Activated CD4-positive, CD25-positive, alpha-beta regulatory T cell treated with anti-CD3 and anti-CD28 coated beads, Interleukin-2, amount 50 U/mL, for 16 hours (primary cell): ENCODE results near the gene C12orf43.

Experiments used
- DNase-seq: peaks from one replicate; pipeline ENCODE4 v3.0.0-alpha.2; 2020; ENCODE audit warnings: low read depth, low spot score

Gene C12orf43

DNA sequence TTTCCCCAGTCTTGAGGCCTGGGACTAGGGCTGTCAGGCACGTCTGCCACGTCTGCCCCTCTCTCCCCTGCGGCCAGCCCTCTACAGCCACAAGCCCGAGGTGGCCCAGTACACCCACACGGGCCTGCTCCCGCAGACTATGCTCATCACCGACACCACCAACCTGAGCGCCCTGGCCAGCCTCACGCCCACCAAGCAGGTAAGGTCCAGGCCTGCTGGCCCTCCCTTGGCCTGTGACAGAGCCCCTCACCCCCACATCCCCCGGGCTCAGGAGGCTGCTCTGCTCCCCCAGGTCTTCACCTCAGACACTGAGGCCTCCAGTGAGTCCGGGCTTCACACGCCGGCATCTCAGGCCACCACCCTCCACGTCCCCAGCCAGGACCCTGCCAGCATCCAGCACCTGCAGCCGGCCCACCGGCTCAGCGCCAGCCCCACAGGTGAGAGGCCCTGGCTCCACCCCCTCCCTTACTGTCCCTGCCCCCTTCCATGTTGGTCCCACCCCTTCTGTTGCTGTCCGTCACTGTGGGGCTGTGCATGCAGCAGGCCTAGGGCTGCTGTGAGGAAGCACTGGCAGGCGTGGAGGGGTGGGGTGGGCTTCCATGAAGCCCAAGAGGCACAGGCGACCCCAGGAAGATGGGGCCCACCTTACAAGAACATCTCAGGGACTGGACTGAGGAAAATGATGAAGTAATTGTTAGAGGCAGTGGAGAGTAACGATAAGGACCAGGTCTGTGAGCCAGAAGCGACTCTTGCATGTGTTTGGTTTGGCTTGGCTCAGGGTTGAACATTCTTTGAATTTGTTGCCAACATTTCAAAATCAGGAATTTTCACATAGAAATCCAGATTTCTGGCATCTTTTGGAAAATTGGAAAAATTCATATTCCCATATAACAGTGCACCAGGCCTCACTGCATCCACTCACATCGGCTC lies 16.8 kb downstream of the C12orf43 start:
- DNase-seq = no peak

DNA sequence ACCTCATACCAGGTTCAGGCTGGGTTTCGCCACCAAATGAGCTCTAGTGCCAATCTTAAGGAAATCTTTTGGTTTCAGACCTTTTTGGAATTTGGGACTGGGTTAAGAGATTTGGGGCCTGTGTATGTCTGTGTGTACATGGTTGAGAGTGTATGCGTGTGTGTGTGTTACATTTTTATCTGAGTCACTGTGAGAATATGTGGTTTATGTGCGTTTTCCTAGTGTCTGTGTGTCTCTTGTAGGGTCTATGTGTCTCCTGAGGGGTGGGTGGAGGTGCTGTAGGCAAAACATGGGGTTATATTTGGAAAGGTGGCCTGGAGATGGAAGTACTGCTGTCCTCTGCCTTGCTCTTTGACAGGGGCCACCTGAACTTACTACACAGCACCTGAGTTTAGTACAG lies 17.9 kb downstream of the C12orf43 start:
- no peak for DNase-seq

DNA sequence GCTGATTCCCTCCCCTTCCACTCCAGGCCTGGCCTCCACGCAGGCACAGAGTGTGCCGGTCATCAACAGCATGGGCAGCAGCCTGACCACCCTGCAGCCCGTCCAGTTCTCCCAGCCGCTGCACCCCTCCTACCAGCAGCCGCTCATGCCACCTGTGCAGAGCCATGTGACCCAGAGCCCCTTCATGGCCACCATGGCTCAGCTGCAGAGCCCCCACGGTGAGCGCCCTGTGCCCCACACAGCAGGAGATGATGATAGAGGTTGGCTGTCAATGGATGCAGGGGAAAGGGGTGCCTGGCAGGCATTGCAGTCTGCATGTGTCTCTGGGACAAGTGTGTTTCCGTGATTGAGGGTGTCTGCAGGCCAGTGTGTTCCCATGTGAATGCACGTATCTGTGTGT lies 18.8 kb downstream of the C12orf43 start:
- DNase-seq = no peak

DNA sequence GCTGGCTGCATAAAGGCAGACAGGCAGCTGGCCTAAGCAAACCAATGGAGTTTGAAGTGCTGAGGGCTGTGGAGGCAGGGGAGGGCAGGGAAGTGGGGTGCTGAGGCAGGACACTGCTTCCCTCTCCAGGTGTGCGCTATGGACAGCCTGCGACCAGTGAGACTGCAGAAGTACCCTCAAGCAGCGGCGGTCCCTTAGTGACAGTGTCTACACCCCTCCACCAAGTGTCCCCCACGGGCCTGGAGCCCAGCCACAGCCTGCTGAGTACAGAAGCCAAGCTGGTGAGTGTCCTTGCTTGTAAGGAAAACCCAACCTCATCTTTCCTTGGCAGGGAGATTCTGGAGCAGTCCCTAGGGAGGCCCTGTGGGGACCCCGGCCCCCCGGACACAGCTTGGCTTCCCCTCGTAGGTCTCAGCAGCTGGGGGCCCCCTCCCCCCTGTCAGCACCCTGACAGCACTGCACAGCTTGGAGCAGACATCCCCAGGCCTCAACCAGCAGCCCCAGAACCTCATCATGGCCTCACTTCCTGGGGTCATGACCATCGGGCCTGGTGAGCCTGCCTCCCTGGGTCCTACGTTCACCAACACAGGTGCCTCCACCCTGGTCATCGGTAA lies 20.0 kb downstream of the C12orf43 start:
- no peak for DNase-seq

DNA sequence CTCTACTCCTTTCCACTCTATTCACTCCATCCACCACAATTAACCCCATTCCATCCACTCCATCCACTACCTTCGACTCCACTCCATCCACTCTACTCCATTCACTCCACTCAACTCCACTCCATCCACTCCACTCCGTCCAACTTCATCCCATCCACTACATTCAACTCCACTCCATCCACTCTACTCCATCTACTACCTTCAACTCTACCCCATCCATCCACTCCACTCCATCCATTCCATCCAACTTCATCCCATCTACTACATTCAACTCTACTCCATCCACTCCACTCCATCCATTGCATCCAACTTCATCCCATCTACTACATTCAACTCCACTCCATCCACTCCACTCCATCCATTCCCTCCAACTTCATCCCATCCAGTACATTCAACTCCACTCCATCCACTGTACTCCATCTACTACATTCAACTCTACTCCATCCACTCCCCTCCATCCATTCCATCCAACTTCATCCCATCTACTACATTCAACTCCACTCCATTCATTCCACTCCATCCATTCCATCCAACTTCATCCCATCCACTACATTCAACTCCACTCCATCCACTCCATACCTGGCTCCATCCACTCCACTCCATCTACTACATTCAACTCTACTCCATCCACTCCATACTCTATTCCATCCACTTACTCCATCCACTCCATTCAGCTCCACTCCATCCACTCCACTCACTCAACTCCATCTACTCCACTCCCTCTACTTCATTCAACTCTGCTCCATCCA lies 21.5 kb downstream of the C12orf43 start:
- no peak for DNase-seq

DNA sequence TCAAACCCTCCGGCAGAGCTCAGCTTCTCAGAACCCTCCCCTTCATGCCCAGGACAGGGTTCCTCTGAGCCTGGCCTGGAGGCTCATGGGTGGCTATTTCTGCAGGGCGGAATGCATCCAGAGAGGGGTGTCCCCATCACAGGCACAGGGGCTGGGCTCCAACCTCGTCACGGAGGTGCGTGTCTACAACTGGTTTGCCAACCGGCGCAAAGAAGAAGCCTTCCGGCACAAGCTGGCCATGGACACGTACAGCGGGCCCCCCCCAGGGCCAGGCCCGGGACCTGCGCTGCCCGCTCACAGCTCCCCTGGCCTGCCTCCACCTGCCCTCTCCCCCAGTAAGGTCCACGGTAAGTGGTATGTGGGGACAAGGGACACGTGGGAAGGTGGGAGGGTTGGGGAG lies 22.2 kb downstream of the C12orf43 start:
- DNase-seq = no peak

DNA sequence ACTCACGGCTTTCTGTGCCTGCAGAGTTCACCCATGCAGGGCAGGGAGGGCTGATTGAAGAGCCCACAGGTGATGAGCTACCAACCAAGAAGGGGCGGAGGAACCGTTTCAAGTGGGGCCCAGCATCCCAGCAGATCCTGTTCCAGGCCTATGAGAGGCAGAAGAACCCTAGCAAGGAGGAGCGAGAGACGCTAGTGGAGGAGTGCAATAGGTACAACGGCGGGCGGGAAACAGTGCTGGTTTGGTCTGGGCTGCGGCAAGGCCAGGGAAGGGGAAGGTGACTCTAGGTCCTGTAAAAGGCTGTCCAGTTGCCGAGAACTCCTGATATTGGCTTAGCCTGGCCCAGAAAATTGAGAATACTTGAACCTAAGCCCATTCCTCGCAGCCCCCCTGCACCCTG lies 22.8 kb downstream of the C12orf43 start:
- DNase-seq = no peak

DNA sequence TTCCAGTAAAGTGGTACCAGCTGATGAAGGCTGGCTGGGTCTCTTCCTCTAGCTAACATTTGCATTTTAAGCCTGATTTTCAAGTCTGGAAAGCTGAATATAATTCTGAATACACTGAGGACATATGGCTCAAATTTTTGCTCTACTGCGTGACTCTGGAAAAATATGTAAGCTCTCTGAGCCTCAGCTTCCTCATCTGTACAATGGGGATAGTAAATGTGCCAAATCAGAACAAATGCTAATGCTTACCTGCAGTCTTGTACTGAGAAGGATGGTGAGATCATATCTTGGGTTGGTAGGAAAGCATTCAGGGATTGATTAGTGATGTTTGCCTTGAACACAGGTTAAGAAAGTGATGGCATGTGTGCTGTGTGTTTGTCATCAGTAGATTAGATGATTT lies 23.3 kb downstream of the C12orf43 start:
- DNase-seq = no peak

DNA sequence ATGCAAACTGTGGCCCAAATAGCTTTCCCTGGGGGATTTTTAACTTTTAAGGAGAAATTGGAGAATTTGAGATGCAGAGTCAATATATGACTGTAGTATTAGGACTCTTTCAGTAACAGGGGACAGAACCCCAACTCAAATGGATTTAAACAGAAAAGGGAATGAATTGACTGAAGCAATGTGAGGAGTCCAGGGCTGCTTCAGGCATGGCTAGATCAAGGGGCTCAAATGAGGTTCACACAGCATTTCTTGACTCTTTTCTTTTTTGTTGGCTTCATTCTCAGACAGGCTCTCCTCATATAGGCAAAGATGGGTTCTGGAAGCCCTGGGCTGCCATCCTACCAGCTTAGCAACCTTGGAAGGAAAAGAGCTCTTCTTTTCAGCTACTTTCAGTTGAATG lies 24.3 kb downstream of the C12orf43 start:
- DNase-seq = no peak

DNA sequence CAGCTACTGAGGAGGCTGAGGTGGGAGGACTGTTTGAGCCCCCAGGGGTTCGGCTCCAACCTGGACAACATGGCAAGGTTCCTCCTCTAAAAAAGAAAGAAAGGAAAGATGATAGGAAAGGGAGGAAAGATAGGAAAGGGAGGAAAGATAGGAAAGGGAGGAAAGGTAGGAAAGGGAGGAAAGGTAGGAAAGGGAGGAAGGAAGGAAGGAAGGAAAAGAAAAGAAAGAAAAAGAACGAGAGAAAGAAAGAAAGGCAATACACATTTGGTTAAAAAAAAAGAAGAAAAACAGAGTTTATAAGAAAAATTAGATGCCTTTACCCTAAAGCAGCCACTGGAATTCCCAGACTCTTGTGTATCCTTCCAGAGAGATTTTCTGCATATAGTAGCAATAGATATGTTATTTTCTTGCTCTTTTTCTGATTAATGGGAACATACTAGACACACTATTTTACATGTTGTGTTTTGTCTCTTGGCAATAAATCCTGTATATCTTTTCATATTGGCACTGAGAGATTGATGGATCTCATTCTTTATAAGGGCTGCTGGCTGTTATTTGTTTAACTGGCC lies 25.7 kb downstream of the C12orf43 start:
- DNase-seq = no peak

DNA sequence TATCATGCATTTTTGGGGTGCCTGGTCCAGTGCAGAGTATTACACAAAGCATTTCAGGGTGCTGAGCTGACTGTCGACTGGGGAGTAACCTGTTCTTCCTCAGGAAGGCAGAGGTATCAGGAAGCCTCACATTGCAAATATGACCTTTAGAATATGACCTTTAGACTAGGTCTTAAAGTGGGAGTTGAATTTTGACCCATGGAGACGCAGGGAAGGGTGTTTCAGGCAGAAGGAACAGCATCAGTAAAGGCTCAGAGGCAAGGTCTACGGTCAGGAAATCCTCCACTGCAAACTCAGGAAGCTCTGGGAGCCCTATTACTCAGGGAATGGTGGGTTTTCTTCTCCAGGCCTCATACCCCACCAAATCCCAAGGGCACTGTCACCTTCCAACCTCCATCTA lies 26.6 kb downstream of the C12orf43 start:
- no peak for DNase-seq

DNA sequence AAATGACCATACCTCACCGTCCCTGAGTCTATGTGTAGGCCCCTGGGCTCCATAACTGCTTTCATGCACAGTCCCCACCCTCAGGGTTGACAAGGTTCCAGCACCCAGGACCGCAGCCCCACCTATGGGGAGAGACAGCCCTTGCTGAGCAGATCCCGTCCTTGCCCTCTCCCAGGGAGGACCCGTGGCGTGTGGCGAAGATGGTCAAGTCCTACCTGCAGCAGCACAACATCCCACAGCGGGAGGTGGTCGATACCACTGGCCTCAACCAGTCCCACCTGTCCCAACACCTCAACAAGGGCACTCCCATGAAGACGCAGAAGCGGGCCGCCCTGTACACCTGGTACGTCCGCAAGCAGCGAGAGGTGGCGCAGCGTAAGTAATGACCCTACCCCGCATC lies 27.6 kb downstream of the C12orf43 start:
- DNase-seq = no peak

DNA sequence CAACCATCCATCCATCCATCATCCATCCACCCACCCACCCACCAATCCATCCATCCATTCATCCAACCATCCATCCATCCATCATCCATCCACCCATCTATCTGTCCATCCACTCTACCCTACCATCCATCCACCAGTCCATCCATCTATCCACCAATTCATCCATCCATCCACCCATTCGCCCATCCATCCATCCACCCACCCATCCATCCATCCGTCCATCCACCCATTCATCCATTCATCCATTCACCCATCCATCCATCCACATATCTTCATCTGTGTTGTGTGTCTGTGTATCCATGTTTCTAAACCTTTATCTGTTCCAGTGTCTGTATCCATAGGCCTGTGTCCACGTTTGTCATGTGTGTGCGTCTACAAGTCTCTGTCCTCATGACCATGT lies 28.1 kb downstream of the C12orf43 start:
- DNase-seq = no peak

DNA sequence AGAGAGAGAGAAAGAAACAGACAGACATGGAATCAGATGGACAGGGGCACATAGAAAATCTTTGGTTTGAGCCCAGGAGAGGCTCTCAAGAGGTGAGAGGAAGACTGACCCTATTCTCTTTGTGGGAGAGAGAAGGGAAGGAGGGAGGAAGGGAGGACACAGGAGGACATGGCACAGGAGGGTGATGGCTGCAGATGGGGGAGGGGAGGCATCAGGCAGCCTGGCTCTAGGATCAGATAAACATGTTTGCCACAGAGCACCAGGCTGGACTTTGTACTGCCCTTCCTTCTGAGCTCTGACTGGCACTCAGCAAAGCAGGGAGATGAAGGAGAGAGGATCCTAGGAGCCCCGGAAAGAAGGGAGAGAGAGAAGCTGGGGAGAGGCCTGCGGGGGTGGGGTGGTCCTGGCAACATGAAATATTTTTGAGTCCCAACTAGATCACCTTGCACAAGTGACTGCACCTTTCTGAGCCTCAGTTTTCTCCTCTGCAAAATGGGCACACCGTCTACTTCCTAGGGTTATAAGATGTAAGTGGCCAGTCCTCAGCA lies 31.9 kb downstream of the C12orf43 start:
- no peak for DNase-seq

DNA sequence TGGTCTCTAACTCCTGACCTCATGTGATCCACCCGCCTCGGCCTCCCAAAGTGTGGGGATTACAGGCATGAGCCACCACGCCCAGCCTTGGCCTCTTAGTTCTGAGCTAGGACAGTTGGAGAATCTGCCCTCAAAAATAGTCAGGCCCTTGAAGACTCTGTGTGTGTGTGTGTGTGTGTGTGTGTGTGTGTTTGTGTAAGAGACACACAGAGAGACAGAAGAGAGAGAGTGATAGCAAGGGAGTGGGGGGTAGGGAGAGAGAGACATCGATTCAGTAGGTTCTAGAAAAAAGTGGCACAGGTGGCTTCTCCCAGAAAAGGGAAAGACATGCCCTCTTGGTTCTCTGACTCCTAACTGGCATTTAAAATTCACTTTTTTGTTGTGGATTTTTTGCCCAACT lies 32.5 kb downstream of the C12orf43 start:
- no peak for DNase-seq

DNA sequence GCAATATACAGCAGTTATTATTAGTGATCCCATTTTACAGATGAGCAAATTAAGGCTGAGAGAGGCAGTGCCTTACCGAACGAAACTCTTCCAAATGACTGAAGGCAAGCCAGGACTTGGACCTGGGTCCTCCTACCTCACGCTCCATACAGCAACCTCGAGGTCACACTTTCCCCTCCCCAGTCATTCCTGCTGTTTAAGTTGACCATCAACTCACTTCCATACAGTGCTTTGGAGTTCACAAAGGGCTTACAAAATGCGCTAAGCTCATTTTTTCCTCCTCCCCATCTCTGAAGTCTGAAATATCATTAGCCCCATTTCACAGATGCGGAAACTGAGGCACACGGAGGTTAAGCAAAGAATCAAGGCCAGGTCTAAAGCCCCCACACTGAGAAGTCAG lies 33.6 kb downstream of the C12orf43 start:
- no peak for DNase-seq

DNA sequence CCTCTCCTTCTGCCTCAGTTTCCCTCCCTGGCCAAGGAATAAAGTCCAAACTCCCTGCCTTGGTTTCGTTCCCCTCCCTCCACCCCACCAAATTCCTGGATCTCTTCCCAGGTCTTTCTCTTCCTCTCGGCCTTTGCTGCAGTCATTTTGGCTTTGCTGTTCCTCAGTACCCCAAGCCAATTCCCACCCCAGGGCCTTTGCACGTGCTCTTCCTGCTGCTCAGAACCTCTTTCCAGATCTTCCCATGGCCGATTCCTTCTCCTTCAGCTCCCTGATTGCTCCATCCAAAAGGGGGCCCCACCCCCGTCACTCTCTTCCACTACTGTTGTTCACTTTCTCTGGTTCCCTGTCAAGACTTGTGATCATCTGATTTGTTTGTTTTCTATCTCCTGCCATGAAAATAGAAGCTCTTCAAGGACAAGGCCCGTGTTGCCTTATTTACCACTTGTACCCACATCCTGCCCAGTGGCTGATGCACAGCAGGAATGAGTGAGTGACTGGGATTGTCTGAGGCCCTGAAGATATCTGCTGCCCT lies 34.8 kb downstream of the C12orf43 start:
- DNase-seq = no peak

DNA sequence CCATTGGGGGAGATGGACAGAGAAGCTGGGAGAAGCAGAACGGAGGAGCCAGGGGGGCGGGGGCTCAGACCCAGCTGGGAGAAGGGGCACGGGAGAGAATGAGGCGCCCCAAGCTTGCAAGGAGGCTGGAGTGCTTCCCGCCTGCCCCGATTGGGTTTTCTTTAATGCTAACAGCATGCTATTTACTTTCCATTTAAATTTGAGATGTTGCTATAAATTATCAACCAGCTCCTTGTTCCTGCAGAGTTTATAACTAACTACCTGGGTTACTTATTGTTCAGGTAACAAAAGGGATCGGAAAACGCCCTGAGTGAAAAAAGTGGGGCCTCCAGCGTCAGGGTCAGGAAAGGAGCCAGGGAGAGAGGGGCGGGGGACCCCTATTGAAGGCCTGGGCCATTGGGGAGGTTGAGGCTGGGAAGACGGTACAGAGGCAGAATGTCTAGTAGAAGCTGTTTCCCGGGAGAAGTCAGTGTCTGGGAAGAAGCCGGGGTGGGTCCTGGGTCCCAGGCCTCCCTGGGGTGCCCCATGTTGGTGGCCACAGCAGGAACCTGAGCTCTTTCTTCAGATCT lies 35.4 kb downstream of the C12orf43 start:
- no peak for DNase-seq

DNA sequence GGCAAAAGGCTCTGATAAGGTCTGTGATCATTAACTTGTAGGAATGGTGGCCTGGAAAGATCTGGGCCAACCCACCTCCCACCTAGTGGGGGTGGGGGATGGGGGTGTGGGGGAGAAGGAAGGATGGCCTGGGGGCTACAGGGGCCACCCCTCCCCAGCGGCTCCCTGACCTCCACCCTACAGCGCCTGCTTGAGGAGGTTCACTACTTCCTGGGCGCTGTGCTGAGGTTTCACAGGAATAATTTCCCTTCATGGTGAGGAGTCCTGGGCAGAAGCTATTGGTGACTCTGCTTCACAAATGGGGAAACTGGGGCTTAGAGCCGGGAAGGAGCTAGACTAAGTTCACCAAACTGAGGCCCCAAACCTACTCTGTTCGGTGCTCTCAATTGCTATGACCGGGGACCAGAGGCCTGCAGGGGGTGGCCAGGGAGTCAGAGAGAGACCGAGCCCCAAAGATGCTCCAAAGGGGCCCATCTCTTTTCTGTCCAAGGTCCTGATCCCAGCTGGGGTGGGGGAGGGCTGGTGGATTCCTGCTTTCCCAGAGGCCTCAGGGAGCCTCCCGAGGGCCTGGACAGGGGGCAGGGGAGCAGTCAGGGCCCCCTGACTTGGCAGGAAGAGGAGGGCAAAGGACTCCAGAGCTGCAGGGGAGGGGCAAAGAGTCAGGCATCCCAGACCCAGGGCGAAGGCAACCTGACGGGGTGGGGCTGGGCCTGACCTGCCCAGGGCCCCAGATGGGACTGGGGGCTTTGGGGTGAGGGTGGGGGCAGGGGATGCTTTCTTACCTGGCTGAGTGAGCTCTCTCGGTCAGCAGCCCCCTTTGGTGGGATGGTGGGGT lies 36.2 kb downstream of the C12orf43 start:
- no peak for DNase-seq

DNA sequence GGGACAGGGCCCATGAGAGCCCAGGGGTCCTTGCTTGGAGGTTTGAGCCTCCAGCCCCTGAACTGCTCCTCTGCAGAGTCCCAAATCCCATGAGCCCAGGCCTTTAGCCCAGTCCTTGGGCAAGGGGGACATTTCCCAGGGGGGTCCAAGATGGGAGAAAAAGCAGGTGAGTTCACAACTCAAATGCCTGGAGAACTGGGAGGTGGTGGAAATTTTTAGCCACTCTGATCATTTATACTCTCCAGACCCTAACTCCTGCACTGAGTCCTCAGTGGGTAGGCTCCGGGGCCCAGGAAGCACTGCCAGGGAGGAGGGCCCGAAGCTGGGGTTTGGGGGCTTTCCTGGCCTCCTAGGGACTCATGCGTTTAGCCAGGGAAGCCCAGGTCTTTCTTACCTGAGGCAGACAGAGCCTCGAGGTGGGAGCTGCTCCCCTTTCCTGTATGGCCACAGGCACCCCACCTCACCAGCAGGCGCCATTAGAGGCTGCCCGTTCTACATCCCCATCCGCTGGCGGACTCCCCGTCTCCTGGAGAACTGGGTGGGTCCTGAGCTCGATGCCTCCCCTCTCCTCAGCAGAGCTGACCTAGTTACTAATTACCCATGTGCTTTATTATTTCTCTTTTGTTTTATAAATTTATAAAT lies 36.9 kb downstream of the C12orf43 start:
- no peak for DNase-seq
